DND-41 (cell line): ENCODE measurements around the gene NF1.

Experiments used
- CTCF ChIP-seq: IDR thresholded peaks from 2 replicates; pipeline ENCODE4 v1.5.1; 2012; ENCODE audit warnings: borderline replicate concordance, low read length, moderate library complexity, mild to moderate bottlenecking; ENCODE audit not compliant: poor library complexity, severe bottlenecking; ENCODE audit errors: extremely low read depth
- EZH2 ChIP-seq: IDR thresholded peaks from 3 replicates; pipeline ENCODE4 v1.6.1; 2012; ENCODE audit warnings: borderline replicate concordance, low read depth, mild to moderate bottlenecking, moderate library complexity, low read length, inconsistent platforms; ENCODE audit not compliant: severe bottlenecking

GRCh38 chr17:31211352-31212012 lies 116.7 kb downstream of the NF1 start:
- TF ChIP-seq CTCF = no peak
- no peak for TF ChIP-seq EZH2
